Gastrocnemius medialis (tissue), 4 donors: Measurements from ENCODE around the gene ECE2.

ENCODE experiments used
- CTCF ChIP-seq, 5 experiments: fragments of 450-650 bp in 3 of 5; fragments of 200-600 bp in 2 of 5; sonication (generic) in 2 of 5; IDR thresholded peaks in 4 of 5; conservative IDR thresholded peaks in 1 of 5; 1 replicate in 4 of 5; 2 replicates in 1 of 5; pipeline ENCODE4 v1.5.1; 2016 to 2019; ENCODE audit warnings: antibody characterized with exemption in 5 of 5, mild to moderate bottlenecking in 3 of 5, moderate library complexity in 3 of 5
- POLR2A ChIP-seq, 2 donors: fragments of 450-650 bp; IDR thresholded peaks; one replicate each; pipeline ENCODE4 v1.6.1; 2017; ENCODE audit warnings: antibody characterized with exemption in 2 of 2, mild to moderate bottlenecking in 2 of 2, moderate library complexity in 2 of 2

GRCh38 chr3:184289426-184289938 is 13.7 kb downstream of the ECE2 start:
- TF ChIP-seq CTCF (IDR thresholded peaks at IDR 0.05 in 4 of 5, conservative IDR thresholded peaks at IDR 0.05 in 1 of 5) (peak; percentile 26 to 59 (median 49)), POLR2A (IDR thresholded peaks at IDR 0.05) (no peak)
